Small intestine (tissue), 7 donors: ENCODE results near the gene EPHA8. TPM values are rescaled to one million over a fixed set of nuclear protein-coding genes. Genes with fewer than 3 reads are reported as not detected.
A peak's percentile ranks its signal among the peaks of the same experiment; 100 is the strongest.

Source experiments
- DNase-seq, 2 donors: peaks; one replicate each; pipeline versions ENCODE4 v3.0.0 to v3.0.0-alpha.2; 2013
- FAIRE-seq: peaks from 2 replicates; lab custom pipeline; 2012; peaks lifted over from hg19 to GRCh38; lab: Jason Lieb, UNC
- H3K27ac ChIP-seq, 3 donors: one replicate each; pipeline ENCODE4 v1.5.1; 2013; ENCODE audit warnings: low read length in 2 of 3, mild to moderate bottlenecking in 2 of 3, control low read depth in 1 of 3, inconsistent platforms in 1 of 3, low read depth in 1 of 3, moderate library complexity in 1 of 3
- H3K27me3 ChIP-seq, 3 donors: one replicate each; pipeline ENCODE4 v1.6.1; 2013; ENCODE audit warnings: low read length in 3 of 3, inconsistent platforms in 1 of 3; ENCODE audit not compliant: control insufficient read depth in 3 of 3, insufficient read depth in 3 of 3
- H3K36me3 ChIP-seq, 3 donors: one replicate each; pipeline ENCODE4 v1.6.1; 2013; ENCODE audit warnings: low read length in 3 of 3, inconsistent platforms in 1 of 3, low read depth in 1 of 3, mild to moderate bottlenecking in 1 of 3, moderate library complexity in 1 of 3; ENCODE audit not compliant: control insufficient read depth in 3 of 3, insufficient read depth in 2 of 3
- H3K4me1 ChIP-seq, 3 donors: one replicate each; pipeline ENCODE4 v1.6.1; 2013; ENCODE audit warnings: low read length in 2 of 3, inconsistent platforms in 1 of 3, low read depth in 1 of 3, mild to moderate bottlenecking in 1 of 3, moderate library complexity in 1 of 3; ENCODE audit not compliant: control insufficient read depth in 3 of 3, insufficient read depth in 2 of 3
- H3K4me3 ChIP-seq, 3 donors: one replicate each; pipeline ENCODE4 v1.5.1; 2013; ENCODE audit warnings: low read length in 3 of 3, control low read depth in 1 of 3, inconsistent platforms in 1 of 3, low read depth in 1 of 3, mild to moderate bottlenecking in 1 of 3, moderate library complexity in 1 of 3
- H3K9me3 ChIP-seq, 2 donors: one replicate each; pipeline ENCODE4 v1.6.1; 2013; ENCODE audit warnings: low read depth in 1 of 2, low read length in 1 of 2; ENCODE audit not compliant: control insufficient read depth in 2 of 2, insufficient read depth in 1 of 2
- WGBS, 3 donors: extraction: QIAGEN DNeasy Blood & Tissue Kit; methylation state at CpG; one replicate each; pipeline ENCODE4 v1.1.7; 2013; 5-methylcytosine and 5-hydroxymethylcytosine counted together
- polyA plus RNA-seq, 4 donors: library from polyadenylated mRNA; stranded (reverse) in 3 of 4; unstranded in 1 of 4; fragments of 200-250 nt in 3 of 4; fragments of 120-200 nt in 1 of 4; gene quantifications; one replicate each; pipeline versions ENCODE4 v1.2.1 to v1.2.3, GENCODE V29; 2013
- donor health status: healthy with polysubstance abuse.
- donor health status: control.
- donor health status: control.
- donor health status: Bipolar disorder and iron deficiency.
- donor health status: healthy.

Gene EPHA8
- polyA plus RNA-seq, 4 donors, result 0.21 to 0.64 TPM; not detected in 2

- no peaks in the 10 kb centered on the region for H3K36me3 ChIP-seq
- H3K27me3 ChIP-seq, result peaks cover 0 to 31% (median 9%) of the 10 kb centered on the region in 3 donors
- H3K9me3 ChIP-seq, result no peaks in the 10 kb centered on the region
- no peak overlapping the region for H3K4me3 ChIP-seq
- no peaks in the 10 kb centered on the region for H3K4me1 ChIP-seq
- no peak for FAIRE-seq
- no peak overlapping the region for H3K27ac ChIP-seq
- no peak for DNase-seq
- WGBS, 3 donors, result 7 to 42% (median 32%) methylated on average over 5 of the region's 5 CpGs
These were observed 64.0 kb downstream of the EPHA8 start for GRCh38 chr1:22627331-22627730.

- FAIRE-seq (no peak), DNase-seq (no peak)
- Histone ChIP-seq H3K4me1 (no peaks in the 10 kb centered on the region), H3K27me3 (peaks cover 0 to 28% (median 9%) of the 10 kb centered on the region in 3 donors), H3K4me3 (no peak overlapping the region), H3K9me3 (no peaks in the 10 kb centered on the region), H3K27ac (no peak overlapping the region), H3K36me3 (no peaks in the 10 kb centered on the region)
- 36 to 40% (median 40%) methylated on average over 11 of the region's 11 CpGs for WGBS, 3 donors
These were observed 65.6 kb downstream of the EPHA8 start for GRCh38 chr1:22628698-22629444.

- Histone ChIP-seq H3K4me1 (no peaks in the 10 kb centered on the region), H3K36me3 (no peaks in the 10 kb centered on the region), H3K9me3 (peaks cover 0 to 4% of the 10 kb centered on the region in 2 donors), H3K27ac (no peak overlapping the region), H3K4me3 (no peak overlapping the region), H3K27me3 (peaks cover 0 to 25% (median 9%) of the 10 kb centered on the region in 3 donors)
- DNase-seq (no peak), FAIRE-seq (no peak)
- whole genome bisulfite sequencing, 3 donors, result 29 to 48% (median 45%) methylated on average over 2 of the region's 2 CpGs
These were observed 66.6 kb downstream of the EPHA8 start for GRCh38 chr1:22629886-22630285.

GRCh38 chr1:22633697-22634463 lies 70.6 kb downstream of the EPHA8 start:
- no peak overlapping the region for H3K27ac ChIP-seq
- no peak for FAIRE-seq
- H3K9me3 ChIP-seq, result peaks cover 0 to 6% of the 10 kb centered on the region in 2 donors
- H3K27me3 ChIP-seq, result peaks cover 0 to 4% (median 2%) of the 10 kb centered on the region in 3 donors
- H3K4me1 ChIP-seq, result no peaks in the 10 kb centered on the region
- no peaks in the 10 kb centered on the region for H3K36me3 ChIP-seq
- no peak for DNase-seq
- no peak overlapping the region for H3K4me3 ChIP-seq
- WGBS, 3 donors, result 82 to 86% (median 83%) methylated on average over 10 of the region's 10 CpGs

- Histone ChIP-seq H3K4me3 (no peak overlapping the region), H3K27me3 (peaks cover 0 to 4% (median 0%) of the 10 kb centered on the region in 3 donors), H3K4me1 (no peaks in the 10 kb centered on the region), H3K9me3 (peaks cover 0 to 6% of the 10 kb centered on the region in 2 donors), H3K36me3 (no peaks in the 10 kb centered on the region), H3K27ac (no peak overlapping the region)
- 56 to 63% (median 61%) methylated on average over 7 of the region's 7 CpGs for WGBS, 3 donors
- FAIRE-seq (no peak), DNase-seq (no peak)
These were observed 72.1 kb downstream of the EPHA8 start for GRCh38 chr1:22635436-22635835.

GRCh38 chr1:22636353-22636752 lies 73.1 kb downstream of the EPHA8 start, which contains the start of gene C1QA:
Gene C1QA (plus strand): TSS chr1:22636628. CDS start chr1:22637617, 989 bp downstream.
- FAIRE-seq, result no peak
- peak within 1 kb of the TSS in 1 of 3 donors; percentile 15 for H3K4me3 ChIP-seq
- H3K36me3 ChIP-seq, result no peaks in the 10 kb centered on the region
- H3K27me3 ChIP-seq, result peaks cover 0 to 6% (median 0%) of the 10 kb centered on the region in 3 donors
- H3K27ac ChIP-seq, result peak within 1 kb of the TSS in 1 of 3 donors; percentile 48
- H3K4me1 ChIP-seq, result no peaks in the 10 kb centered on the region
- DNase-seq, result no peak
- H3K9me3 ChIP-seq, result peaks cover 0 to 6% of the 10 kb centered on the region in 2 donors
- WGBS, 3 donors, result 36 to 62% (median 57%) methylated on average over 5 of the region's 5 CpGs

- H3K9me3 ChIP-seq, result peaks cover 0 to 6% of the 10 kb centered on the region in 2 donors
- DNase-seq (peak in 1 of 2 donors; percentile 20), FAIRE-seq (no peak)
- H3K36me3 ChIP-seq, result no peaks in the 10 kb centered on the region
- H3K4me1 ChIP-seq, result no peaks in the 10 kb centered on the region
- peak overlapping the region in 1 of 3 donors; percentile 15 for H3K4me3 ChIP-seq
- peaks cover 0 to 4% (median 0%) of the 10 kb centered on the region in 3 donors for H3K27me3 ChIP-seq
- peak overlapping the region in 1 of 3 donors; percentile 48 for H3K27ac ChIP-seq
- 16 to 60% (median 33%) methylated on average over 6 of the region's 6 CpGs for WGBS, 3 donors
These were observed 73.6 kb downstream of the EPHA8 start for GRCh38 chr1:22636927-22637326.

GRCh38 chr1:22637907-22638445 lies 74.7 kb downstream of the EPHA8 start:
- Histone ChIP-seq H3K27ac (no peak overlapping the region), H3K4me1 (no peaks in the 10 kb centered on the region), H3K4me3 (no peak overlapping the region), H3K9me3 (peaks cover 0 to 6% of the 10 kb centered on the region in 2 donors), H3K27me3 (peaks cover 0 to 4% (median 0%) of the 10 kb centered on the region in 3 donors), H3K36me3 (no peaks in the 10 kb centered on the region)
- DNase-seq (no peak), FAIRE-seq (no peak)
- 37 to 56% (median 41%) methylated on average over 3 of the region's 3 CpGs for WGBS, 3 donors
